ENCODE measurements around the gene ZNF600.
"Not testable (repeated sequence)": the region's sequence is repeated elsewhere in the genome, so short reads cannot be mapped to it uniquely, and the experiment has no call there.

Gene ZNF600

DNA sequence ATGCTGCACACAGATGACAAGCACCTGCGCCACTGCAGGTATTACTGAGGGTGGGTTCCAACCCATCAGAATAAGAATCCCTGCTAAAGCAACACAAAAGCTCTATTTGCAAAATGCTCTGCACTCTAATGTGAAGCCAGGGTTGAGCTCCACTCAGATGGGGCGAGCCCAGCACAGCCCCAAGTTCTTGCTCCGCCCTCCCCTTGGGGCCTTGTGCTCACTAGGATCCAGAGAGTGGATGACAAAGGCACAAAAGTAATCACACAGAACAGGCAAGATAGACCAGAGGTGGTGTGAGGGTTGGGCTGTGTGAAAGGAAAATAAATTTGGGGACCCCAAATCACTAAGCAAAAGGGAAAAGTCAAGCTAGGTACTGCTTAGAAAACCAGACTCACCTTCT is 43.5 kb downstream of the ZNF600 start:
- Histone ChIP-seq H3K27ac (ENCODE audit: low read depth, low read length) (no peak overlapping the region), H3K9ac (ENCODE audit: low read depth in 1 of 2, low read length in 2 of 2) (no peak overlapping the region), H3K27me3 (ENCODE audit: control insufficient read depth in 1 of 2, insufficient read depth in 2 of 2, low read length in 2 of 2) (no peaks in the 10 kb centered on the region), H3K4me1 (ENCODE audit: control insufficient read depth in 1 of 2, insufficient read depth in 2 of 2, low read length in 2 of 2) (no peaks in the 10 kb centered on the region), H3K4me3 (ENCODE audit: low read depth in 1 of 2, low read length in 2 of 2) (no peak overlapping the region), H3K9me3 (ENCODE audit: control insufficient read depth in 1 of 2, low read length in 2 of 2) (peaks cover 2 to 14% of the 10 kb centered on the region in 2 donors), H3K36me3 (ENCODE audit: control insufficient read depth in 1 of 2, insufficient read depth in 2 of 2, low read length in 2 of 2) (no peaks in the 10 kb centered on the region)

DNA sequence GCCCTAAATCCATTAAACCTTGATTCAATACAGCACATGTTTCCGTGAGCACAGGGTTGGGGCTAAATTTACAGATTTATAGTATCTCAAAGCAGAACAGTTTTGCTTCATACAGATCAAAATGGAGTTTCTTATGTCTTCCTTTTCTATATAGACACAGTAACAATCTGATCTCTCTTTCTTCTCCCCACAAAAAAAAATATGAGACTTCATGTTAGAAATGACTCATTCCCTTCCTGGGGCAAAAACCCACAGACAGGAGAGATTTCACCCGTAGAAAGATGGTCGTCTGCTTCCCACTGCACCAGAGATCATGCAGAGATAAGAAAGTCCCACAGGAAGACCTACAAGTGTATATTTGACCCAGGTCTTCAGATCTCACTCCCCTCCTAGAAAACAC is 44.1 kb downstream of the ZNF600 start:
- H3K9ac ChIP-seq (ENCODE audit: low read depth in 1 of 2, low read length in 2 of 2), result no peak overlapping the region
- H3K27me3 ChIP-seq (ENCODE audit: control insufficient read depth in 1 of 2, insufficient read depth in 2 of 2, low read length in 2 of 2), result no peaks in the 10 kb centered on the region
- peaks cover 2 to 14% of the 10 kb centered on the region in 2 donors for H3K9me3 ChIP-seq (ENCODE audit: control insufficient read depth in 1 of 2, low read length in 2 of 2)
- no peak overlapping the region for H3K4me3 ChIP-seq (ENCODE audit: low read depth in 1 of 2, low read length in 2 of 2)
- H3K27ac ChIP-seq (ENCODE audit: low read depth, low read length), result no peak overlapping the region
- no peaks in the 10 kb centered on the region for H3K36me3 ChIP-seq (ENCODE audit: control insufficient read depth in 1 of 2, insufficient read depth in 2 of 2, low read length in 2 of 2)
- H3K4me1 ChIP-seq (ENCODE audit: control insufficient read depth in 1 of 2, insufficient read depth in 2 of 2, low read length in 2 of 2), result no peaks in the 10 kb centered on the region

GRCh38 chr19:52741951-52742485 is 44.6 kb downstream of the ZNF600 start:
- H3K4me1 ChIP-seq (ENCODE audit: control insufficient read depth in 1 of 2, insufficient read depth in 2 of 2, low read length in 2 of 2), result no peaks in the 10 kb centered on the region
- H3K27ac ChIP-seq (ENCODE audit: low read depth, low read length), result no peak overlapping the region
- no peaks in the 10 kb centered on the region for H3K27me3 ChIP-seq (ENCODE audit: control insufficient read depth in 1 of 2, insufficient read depth in 2 of 2, low read length in 2 of 2)
- no peak overlapping the region for H3K4me3 ChIP-seq (ENCODE audit: low read depth in 1 of 2, low read length in 2 of 2)
- H3K36me3 ChIP-seq (ENCODE audit: control insufficient read depth in 1 of 2, insufficient read depth in 2 of 2, low read length in 2 of 2), result no peaks in the 10 kb centered on the region
- H3K9ac ChIP-seq (ENCODE audit: low read depth in 1 of 2, low read length in 2 of 2), result no peak overlapping the region
- H3K9me3 ChIP-seq (ENCODE audit: control insufficient read depth in 1 of 2, low read length in 2 of 2), result peaks cover 2 to 14% of the 10 kb centered on the region in 2 donors

- not testable (repeated sequence) for H3K36me3 ChIP-seq (ENCODE audit: control insufficient read depth in 1 of 2, insufficient read depth in 2 of 2, low read length in 2 of 2); H3K27ac ChIP-seq (ENCODE audit: low read depth, low read length); H3K9ac ChIP-seq (ENCODE audit: low read depth in 1 of 2, low read length in 2 of 2); H3K27me3 ChIP-seq (ENCODE audit: control insufficient read depth in 1 of 2, insufficient read depth in 2 of 2, low read length in 2 of 2); H3K4me1 ChIP-seq (ENCODE audit: control insufficient read depth in 1 of 2, insufficient read depth in 2 of 2, low read length in 2 of 2); H3K4me3 ChIP-seq (ENCODE audit: low read depth in 1 of 2, low read length in 2 of 2)
- peaks cover 2 to 14% of the 10 kb centered on the region in 2 donors for H3K9me3 ChIP-seq (ENCODE audit: control insufficient read depth in 1 of 2, low read length in 2 of 2)
Observed at GRCh38 chr19:52741371-52741770, 45.2 kb downstream of the ZNF600 start.

DNA sequence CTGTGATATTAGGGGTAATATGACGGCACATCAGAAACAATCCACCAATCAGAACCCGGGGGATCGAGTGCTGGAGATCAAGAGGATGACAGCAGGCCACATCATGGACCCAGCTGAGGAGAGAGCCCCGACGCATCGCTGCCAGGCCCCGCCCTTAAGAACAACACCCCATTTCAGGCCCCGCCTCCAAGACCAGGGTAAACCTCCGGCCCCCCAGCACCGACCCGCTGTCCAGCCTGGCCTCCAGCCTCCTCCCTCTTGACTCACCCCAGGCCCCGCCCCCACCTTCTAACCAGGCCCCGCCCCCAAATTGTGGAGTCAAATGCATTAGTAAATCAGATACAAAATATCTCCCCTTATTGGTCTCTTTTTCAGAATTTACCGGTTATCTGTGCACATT is 47.0 kb downstream of the ZNF600 start:
- Histone ChIP-seq H3K4me3 (ENCODE audit: low read depth in 1 of 2, low read length in 2 of 2) (no peak overlapping the region), H3K9ac (ENCODE audit: low read depth in 1 of 2, low read length in 2 of 2) (no peak overlapping the region), H3K9me3 (ENCODE audit: control insufficient read depth in 1 of 2, low read length in 2 of 2) (peaks cover 2 to 14% of the 10 kb centered on the region in 2 donors), H3K36me3 (ENCODE audit: control insufficient read depth in 1 of 2, insufficient read depth in 2 of 2, low read length in 2 of 2) (no peaks in the 10 kb centered on the region), H3K4me1 (ENCODE audit: control insufficient read depth in 1 of 2, insufficient read depth in 2 of 2, low read length in 2 of 2) (no peaks in the 10 kb centered on the region), H3K27ac (ENCODE audit: low read depth, low read length) (no peak overlapping the region), H3K27me3 (ENCODE audit: control insufficient read depth in 1 of 2, insufficient read depth in 2 of 2, low read length in 2 of 2) (no peaks in the 10 kb centered on the region)

GRCh38 chr19:52735734-52736133 is 50.9 kb downstream of the ZNF600 start:
- peak overlapping the region; percentile 25 for H3K27ac ChIP-seq (ENCODE audit: low read depth, low read length)
- H3K36me3 ChIP-seq (ENCODE audit: control insufficient read depth in 1 of 2, insufficient read depth in 2 of 2, low read length in 2 of 2), result no peaks in the 10 kb centered on the region
- peak overlapping the region in 1 of 2 donors; percentile 48 for H3K9ac ChIP-seq (ENCODE audit: low read depth in 1 of 2, low read length in 2 of 2)
- H3K9me3 ChIP-seq (ENCODE audit: control insufficient read depth in 1 of 2, low read length in 2 of 2), result peaks cover 2 to 6% of the 10 kb centered on the region in 2 donors
- H3K4me1 ChIP-seq (ENCODE audit: control insufficient read depth in 1 of 2, insufficient read depth in 2 of 2, low read length in 2 of 2), result no peaks in the 10 kb centered on the region
- peak overlapping the region in 1 of 2 donors; percentile 29 for H3K4me3 ChIP-seq (ENCODE audit: low read depth in 1 of 2, low read length in 2 of 2)
- H3K27me3 ChIP-seq (ENCODE audit: control insufficient read depth in 1 of 2, insufficient read depth in 2 of 2, low read length in 2 of 2), result no peaks in the 10 kb centered on the region

DNA sequence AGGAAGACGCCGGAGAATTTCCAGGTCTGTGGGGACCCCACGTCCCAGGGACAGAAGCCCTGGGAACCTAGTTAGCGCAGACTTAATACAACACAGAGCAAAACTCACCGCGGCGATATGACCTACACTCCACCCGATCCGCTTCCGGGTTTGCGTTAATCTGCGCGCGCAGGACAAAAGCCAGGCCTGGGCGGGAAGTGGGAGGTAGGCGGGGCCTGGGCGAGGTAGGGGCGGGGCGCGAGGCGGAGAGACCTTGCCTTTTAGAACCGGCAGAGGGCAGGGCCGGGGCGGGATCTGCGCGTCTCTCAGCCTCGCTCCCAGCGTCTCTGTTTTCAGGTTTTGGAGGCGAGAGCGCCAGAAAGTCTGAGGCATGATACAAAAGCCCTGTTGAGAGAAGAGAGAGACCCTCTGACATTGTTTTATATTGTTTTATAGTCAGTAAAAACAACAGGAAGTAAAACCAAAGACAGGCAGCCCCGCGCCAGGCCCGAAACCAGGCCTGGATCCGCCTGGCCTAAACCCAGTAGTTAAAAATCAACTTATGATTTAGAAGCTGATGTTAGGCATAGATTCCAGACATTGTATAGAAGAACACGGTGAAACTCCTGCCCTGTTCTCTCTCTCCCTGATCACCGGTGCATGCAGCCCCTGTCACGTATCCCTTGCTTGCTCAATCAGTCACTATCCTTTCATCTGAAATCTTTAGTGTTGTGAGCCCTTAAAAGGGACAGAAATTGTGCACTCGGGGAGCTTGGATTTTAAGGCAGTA is 51.5 kb downstream of the ZNF600 start, which contains the start of gene ZNF611:
ZNF611 (minus strand) TSS at position 152 of the 769 bp plus-strand sequence. CDS start 19,150 bp downstream, outside the sequence.
- Histone ChIP-seq H3K4me1 (ENCODE audit: control insufficient read depth in 1 of 2, insufficient read depth in 2 of 2, low read length in 2 of 2) (no peaks in the 10 kb centered on the region), H3K4me3 (ENCODE audit: low read depth in 1 of 2, low read length in 2 of 2) (peak within 1 kb of the TSS; percentile 76 to 97), H3K36me3 (ENCODE audit: control insufficient read depth in 1 of 2, insufficient read depth in 2 of 2, low read length in 2 of 2) (no peaks in the 10 kb centered on the region), H3K27me3 (ENCODE audit: control insufficient read depth in 1 of 2, insufficient read depth in 2 of 2, low read length in 2 of 2) (no peaks in the 10 kb centered on the region), H3K27ac (ENCODE audit: low read depth, low read length) (peak within 1 kb of the TSS; percentile 73), H3K9ac (ENCODE audit: low read depth in 1 of 2, low read length in 2 of 2) (peak within 1 kb of the TSS; percentile 53 to 93), H3K9me3 (ENCODE audit: control insufficient read depth in 1 of 2, low read length in 2 of 2) (peaks cover 2 to 6% of the 10 kb centered on the region in 2 donors)

GRCh38 chr19:52734331-52734892 is 52.2 kb downstream of the ZNF600 start:
- Histone ChIP-seq H3K4me3 (ENCODE audit: low read depth in 1 of 2, low read length in 2 of 2) (peak overlapping the region; percentile 76 to 97), H3K36me3 (ENCODE audit: control insufficient read depth in 1 of 2, insufficient read depth in 2 of 2, low read length in 2 of 2) (no peaks in the 10 kb centered on the region), H3K27me3 (ENCODE audit: control insufficient read depth in 1 of 2, insufficient read depth in 2 of 2, low read length in 2 of 2) (no peaks in the 10 kb centered on the region), H3K4me1 (ENCODE audit: control insufficient read depth in 1 of 2, insufficient read depth in 2 of 2, low read length in 2 of 2) (no peaks in the 10 kb centered on the region), H3K9me3 (ENCODE audit: control insufficient read depth in 1 of 2, low read length in 2 of 2) (peaks cover 1 to 2% of the 10 kb centered on the region in 2 donors), H3K27ac (ENCODE audit: low read depth, low read length) (peak overlapping the region; percentile 73), H3K9ac (ENCODE audit: low read depth in 1 of 2, low read length in 2 of 2) (peak overlapping the region; percentile 53 to 93)

DNA sequence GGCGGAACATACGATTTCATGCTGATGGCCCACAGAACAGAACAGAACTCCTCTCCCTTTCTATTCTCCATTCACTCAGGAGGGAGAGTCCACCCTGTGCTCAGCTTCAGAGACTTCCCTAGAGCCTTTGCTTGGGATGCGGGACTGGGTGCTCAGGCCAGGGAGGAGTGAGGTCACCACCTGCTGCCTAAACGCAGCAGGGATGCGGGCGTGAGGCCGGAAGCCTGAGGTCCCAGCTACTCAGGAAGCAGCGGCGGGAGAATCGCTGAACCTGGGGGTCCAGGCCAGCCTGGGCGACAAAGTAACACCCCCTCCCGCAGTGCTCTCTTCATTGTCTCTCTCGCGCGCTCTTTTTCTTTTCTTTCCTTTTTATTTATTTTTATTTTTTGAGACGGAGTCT is 60.5 kb downstream of the ZNF600 start:
- H3K27me3 ChIP-seq (ENCODE audit: control insufficient read depth in 1 of 2, insufficient read depth in 2 of 2, low read length in 2 of 2); H3K4me3 ChIP-seq (ENCODE audit: low read depth in 1 of 2, low read length in 2 of 2); H3K9me3 ChIP-seq (ENCODE audit: control insufficient read depth in 1 of 2, low read length in 2 of 2); H3K9ac ChIP-seq (ENCODE audit: low read depth in 1 of 2, low read length in 2 of 2); H3K4me1 ChIP-seq (ENCODE audit: control insufficient read depth in 1 of 2, insufficient read depth in 2 of 2, low read length in 2 of 2); H3K27ac ChIP-seq (ENCODE audit: low read depth, low read length): not testable (repeated sequence)
- H3K36me3 ChIP-seq (ENCODE audit: control insufficient read depth in 1 of 2, insufficient read depth in 2 of 2, low read length in 2 of 2), result peaks cover 0 to 39% of the 10 kb centered on the region in 2 donors

DNA sequence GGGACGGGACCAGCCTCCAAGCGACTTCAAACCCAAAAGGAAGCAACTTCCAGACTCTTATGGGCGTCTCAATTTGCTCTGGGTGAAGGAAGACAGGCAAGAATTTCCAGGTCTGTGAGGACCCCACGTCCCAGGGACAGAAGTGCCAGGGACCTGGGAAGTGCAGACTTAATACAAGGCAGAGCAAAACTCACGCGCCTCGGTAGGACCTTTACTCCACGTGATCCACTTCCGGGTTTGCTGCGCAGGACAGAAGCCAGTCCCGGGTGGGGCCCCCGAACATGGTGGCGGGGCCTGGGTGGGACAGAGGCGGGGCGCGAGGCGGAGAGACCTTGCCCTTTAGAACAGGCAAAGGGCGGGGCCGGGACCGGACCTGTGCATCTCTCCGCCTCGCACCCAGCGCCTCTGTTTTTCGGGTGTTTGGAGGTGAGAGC is 61.0 kb downstream of the ZNF600 start:
- H3K9me3 ChIP-seq (ENCODE audit: control insufficient read depth in 1 of 2, low read length in 2 of 2), result peaks cover 3 to 7% of the 10 kb centered on the region in 2 donors
- peaks cover 0 to 39% of the 10 kb centered on the region in 2 donors for H3K36me3 ChIP-seq (ENCODE audit: control insufficient read depth in 1 of 2, insufficient read depth in 2 of 2, low read length in 2 of 2)
- H3K4me3 ChIP-seq (ENCODE audit: low read depth in 1 of 2, low read length in 2 of 2), result no peak overlapping the region
- no peak overlapping the region for H3K9ac ChIP-seq (ENCODE audit: low read depth in 1 of 2, low read length in 2 of 2)
- H3K27me3 ChIP-seq (ENCODE audit: control insufficient read depth in 1 of 2, insufficient read depth in 2 of 2, low read length in 2 of 2), result no peaks in the 10 kb centered on the region
- no peak overlapping the region for H3K27ac ChIP-seq (ENCODE audit: low read depth, low read length)
- no peaks in the 10 kb centered on the region for H3K4me1 ChIP-seq (ENCODE audit: control insufficient read depth in 1 of 2, insufficient read depth in 2 of 2, low read length in 2 of 2)

Data from duodenal mucosa (tissue), 2 donors.